Fibroblast of skin of left biceps (primary cell): Measurements from ENCODE around the gene IDI1.
A peak's percentile ranks its signal among the peaks of the same experiment; 100 is the strongest.
"Not testable (repeated sequence)": the region's sequence is repeated elsewhere in the genome, so short reads cannot be mapped to it uniquely, and the experiment has no call there.

Experiments
- DNase-seq, 2 experiments: peaks; one replicate each; pipeline ENCODE4 v3.0.0-alpha.2; 2013; ENCODE audit warnings: low read depth in 2 of 2

Gene IDI1

DNA sequence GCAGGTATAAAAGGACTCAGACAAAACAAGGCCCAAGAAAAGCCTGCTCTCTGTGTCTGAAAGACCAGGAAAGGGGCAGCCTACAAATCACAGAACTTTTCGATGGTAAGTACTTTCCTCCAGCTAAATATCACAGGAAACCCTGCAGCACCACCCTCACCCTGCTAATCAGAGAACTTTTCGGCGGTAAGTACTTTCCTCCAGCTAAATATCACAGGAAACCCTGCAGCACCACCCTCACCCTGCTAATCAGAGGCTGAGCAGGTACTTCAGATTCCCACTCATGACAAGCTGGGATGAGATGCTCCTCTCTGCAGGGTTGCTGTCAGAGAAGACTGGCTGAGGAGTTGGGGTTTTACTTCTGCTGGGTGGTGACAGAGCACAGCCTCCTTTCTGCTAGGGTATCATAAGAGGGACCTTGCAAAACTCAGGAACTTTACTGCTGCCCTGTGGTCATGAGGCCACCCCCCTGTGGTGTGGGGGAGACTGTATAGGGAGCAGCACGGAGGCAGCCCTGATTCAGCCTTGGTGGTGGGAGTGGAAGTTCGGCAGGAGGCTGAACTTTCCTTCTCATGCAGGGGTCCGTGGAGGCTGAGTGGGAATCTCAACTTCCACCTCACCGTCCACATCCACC, 14.4 kb upstream of the IDI1 start:
- no peak for DNase-seq

DNA sequence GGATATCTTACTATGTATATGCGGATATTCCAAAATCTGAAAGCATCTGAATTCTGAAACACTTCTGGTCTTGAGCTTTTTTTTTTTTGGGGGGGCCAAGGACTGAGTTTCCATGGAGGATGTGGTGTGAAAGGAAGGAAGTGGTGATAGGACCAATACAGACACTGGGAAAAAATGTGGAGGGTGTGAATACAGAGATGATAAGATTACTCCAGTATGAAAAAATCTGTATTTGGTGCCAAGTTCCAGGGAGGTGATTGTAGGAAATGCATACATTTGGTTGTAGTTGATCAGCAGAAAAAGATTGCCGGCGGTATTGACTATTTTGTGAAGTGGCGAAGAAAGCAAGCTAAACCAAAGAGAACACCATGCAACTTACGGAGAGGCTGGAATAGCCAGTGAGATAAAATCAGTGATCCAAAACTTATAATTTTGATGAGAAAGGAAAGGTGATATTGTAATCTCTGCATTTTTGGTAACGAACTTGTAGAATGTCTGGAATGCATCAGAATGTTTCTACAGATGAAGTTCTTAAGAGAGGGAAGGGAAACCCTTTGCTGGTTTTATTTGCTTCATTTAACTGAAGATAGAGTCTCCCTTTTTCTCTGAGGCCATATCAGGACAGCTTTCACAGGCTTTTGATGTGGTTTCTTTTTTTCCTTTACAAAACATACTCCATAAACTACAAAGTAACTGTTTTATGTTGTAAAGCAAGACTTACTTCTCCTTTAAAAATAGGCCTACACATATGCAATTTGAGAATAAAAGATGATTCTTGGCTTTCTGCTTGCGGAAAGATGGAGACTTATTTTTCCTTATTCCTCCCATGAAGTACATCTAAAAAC, 13.2 kb upstream of the IDI1 start:
- DNase-seq: peak; percentile 34 to 35

- DNase-seq: no peak
These were observed 11.0 kb upstream of the IDI1 start for GRCh38 chr10:1059902-1060301.

GRCh38 chr10:1058017-1058416, 9.1 kb upstream of the IDI1 start:
- DNase-seq: no peak

DNA sequence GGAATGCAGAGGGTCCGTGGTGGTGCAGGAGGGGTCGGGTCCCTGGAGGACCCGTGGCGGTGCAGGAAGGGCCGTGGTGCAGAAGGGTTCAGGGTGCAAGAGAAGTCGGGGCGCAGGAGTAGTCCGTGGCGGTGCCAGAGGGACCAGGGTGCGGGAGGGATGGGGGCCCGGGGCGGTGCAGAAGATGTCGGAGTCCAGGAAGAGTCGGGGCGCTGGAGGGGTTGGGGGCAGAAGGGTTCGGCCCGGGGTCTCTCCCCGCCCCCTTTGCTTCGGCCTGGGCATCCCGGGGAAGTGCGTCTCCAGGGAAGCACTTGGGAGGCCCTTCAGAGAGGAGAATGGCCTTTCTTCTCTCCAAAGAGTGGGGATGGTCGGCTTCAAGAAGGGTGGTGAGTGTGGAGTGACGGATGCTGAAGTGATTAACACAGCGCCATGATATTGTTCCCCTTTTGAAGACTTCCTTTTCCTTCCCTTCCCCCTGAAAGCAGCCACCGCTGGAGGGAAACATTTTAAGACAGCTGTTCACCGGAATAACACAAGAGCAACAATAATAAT, 8.3 kb upstream of the IDI1 start:
- DNase-seq: no peak

DNA sequence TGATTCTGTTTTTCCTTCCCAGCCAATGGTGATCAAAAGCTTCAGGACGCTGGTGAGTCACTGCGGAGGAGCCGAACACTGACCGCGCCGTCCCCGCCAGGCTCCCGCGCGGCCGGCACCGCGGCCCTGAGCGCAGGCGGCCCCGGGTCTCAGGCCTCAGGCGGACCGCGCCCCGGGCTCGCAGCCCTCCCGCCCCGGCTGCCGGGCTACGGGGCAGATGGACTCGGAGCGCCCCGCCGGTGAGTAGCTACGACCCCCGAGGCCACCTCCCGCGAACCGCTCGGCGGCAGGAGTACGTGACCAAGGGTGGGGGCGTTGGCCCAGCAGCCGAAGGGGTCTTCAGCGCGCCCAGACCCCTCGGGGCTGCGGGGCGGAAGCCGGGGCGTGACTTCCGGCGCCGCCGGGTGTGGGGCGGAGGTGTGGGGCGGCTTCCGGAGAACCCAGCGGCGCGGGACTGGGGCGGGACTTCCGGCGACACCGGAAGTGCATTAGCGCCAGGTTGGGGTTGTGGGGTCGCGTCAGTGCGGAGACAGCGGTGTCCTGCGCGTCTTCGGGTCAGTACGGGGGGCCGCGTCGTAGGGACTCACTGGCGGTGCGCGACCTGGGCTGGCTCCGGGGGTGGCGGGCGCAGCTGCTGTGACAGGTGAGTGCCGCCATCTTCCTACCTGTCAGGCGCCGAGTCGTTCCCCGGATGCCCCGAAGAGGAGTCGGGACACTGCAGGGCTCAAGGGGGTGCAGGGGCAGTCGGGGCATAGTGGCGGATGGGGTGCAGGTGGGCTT, 7.6 kb upstream of the IDI1 start, which contains the start of gene WDR37:
WDR37 (plus strand) TSS at position 60 of the 780 bp plus-strand sequence. CDS start 15,771 bp downstream, outside the sequence.
- DNase-seq: peak; percentile 21 to 45

- no peak for DNase-seq
These were observed 5.8 kb upstream of the IDI1 start for GRCh38 chr10:1054684-1055083.

- no peak for DNase-seq
These were observed 1.6 kb upstream of the IDI1 start for GRCh38 chr10:1050554-1050953.

- DNase-seq: no peak
These were observed 1.2 kb upstream of the IDI1 start for GRCh38 chr10:1050145-1050544.

GRCh38 chr10:1049425-1049958, 573 bp upstream of the IDI1 start:
- no peak for DNase-seq

DNA sequence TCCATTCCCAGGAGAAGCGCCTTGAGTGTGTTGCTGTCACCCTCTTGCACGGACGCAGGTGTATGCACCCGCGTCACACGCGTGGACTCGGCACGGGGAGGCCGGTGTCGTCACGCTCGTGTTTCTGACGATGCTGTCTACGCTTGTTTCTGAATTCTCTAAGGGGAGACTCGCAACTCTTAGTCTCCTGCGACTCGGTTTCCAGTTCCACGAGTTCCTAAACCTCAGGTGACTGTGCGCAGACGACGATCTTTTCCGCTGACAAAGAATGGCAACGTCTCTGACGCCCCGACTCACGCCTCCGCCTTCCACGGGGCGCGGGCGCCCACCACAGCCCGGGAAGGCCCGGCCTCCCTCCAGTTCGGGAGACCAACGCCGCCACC, 579 bp downstream of the IDI1 start:
- DNase-seq: no peak

DNA sequence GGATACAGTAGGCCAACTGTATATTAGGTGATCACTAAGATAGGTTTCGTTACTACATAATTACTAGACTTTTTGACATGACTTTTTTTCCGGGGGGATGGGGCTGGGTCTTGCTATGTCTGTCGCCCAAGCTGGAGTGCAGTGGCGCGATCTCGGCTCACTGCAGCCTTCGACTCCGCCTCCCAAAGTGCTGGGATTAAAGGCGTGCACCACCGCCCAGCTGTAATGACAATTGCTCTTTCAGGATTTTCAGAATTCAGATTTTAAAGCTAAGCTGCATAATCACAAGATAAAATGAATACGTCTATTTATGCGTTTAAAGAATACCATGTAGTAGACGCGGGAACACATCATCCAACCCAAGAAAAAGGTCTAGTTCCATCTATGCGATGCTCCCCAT, 982 bp downstream of the IDI1 start:
- DNase-seq: no peak

GRCh38 chr10:1045415-1045814, 3.5 kb downstream of the IDI1 start:
- no peak for DNase-seq

- no peak for DNase-seq
These were observed 4.0 kb downstream of the IDI1 start for GRCh38 chr10:1044964-1045363.

DNA sequence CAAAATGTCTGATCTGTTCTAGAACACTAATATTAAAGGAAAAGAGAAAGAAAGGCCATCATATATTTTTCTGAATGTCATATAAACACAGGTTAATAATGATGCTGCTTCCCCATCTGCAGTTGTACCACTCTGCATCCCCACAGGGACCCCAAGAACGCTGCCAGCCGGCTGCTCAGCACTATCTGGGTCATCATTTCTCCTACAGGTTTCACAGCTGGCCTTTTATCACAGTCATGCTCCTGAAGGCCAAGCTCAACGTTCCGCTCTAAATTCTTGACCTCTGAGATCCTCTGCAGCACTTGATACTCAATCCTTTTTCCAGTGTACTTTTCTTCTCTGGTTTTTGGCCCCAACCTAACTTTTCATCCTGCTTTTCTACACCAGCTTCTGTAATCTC, 4.8 kb downstream of the IDI1 start:
- DNase-seq: no peak

GRCh38 chr10:1043532-1043995, 5.4 kb downstream of the IDI1 start:
- DNase-seq: no peak

DNA sequence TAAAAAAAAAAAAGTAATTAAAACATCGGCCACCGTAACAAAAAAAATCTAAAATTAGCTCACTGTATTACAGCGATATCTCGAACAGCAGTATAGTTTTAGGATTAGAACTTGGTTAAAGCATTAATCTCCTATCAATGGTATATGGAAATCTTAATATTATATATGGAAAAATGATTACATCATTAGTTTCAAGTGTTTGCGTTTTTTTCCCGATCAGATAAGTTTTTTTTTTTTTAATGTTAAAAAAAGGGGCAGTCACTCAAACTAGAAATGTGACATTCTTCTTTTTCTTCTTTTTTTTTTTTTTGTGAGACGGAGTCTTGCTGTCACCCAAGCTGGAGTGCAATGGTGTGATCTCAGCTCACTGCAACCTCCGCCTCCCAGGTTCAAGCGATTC, 7.4 kb downstream of the IDI1 start:
- DNase-seq: no peak

- no peak for DNase-seq
These were observed 8.8 kb downstream of the IDI1 start for GRCh38 chr10:1040133-1040532.

- DNase-seq: not testable (repeated sequence)
These were observed 10.2 kb downstream of the IDI1 start for GRCh38 chr10:1038769-1039168.

GRCh38 chr10:1037098-1037497, 11.8 kb downstream of the IDI1 start:
- no peak for DNase-seq

DNA sequence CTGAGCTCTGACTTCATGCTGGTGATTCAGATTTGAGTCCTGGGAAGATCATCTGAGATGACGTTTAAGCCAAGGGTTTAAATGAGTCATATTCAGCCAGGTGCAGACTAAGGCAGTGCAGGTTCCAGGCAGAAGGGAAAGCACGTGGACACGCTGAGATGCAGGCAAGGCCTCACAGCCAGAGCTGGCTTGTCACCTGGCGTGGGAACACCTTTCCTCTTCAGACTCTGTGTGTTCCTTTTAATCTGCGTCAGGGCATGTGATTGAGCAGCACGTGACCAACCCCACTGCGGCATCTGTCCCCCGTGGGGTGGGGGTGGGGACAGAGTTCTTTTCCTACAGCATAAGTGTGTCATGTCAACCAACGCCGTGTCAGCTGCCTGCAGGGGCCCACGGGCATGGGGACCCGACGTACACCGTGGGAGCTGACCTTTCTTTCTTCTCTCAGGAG, 12.6 kb downstream of the IDI1 start:
- no peak for DNase-seq

DNA sequence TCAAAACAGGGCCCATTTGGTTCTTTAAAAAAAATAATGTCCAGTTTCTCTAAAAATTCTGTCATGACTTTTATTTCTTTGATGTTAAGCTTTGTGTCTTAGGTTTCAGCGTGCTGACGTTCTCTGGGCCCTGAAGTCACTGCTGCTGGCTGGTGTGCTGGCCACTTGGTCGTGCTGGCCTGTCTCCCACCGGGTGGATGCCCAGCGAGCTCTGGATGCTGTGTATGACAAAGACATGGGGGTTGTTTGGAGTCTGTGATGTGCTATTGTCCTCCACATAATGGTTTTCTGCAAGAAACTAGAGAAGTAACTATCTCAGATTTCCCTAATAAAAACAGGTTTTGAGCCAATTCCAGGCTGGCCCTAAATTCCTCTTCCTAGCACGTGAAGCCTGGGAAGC, 13.7 kb downstream of the IDI1 start:
- no peak for DNase-seq
